Peyer's patch (tissue), 4 donors: ENCODE measurements around the gene CHST1. TPM values are rescaled to one million over a fixed set of nuclear protein-coding genes. Genes with fewer than 3 reads are reported as not detected.

Experiments used
- DNase-seq, 3 donors: peaks; one replicate each; pipeline ENCODE4 v3.0.0-alpha.2; 2017 to 2019
- H3K27ac ChIP-seq, 4 donors: fragments of 200-600 bp; sonication (generic); one replicate each; pipeline ENCODE4 v1.5.1; 2016 to 2019
- H3K27me3 ChIP-seq, 2 donors: fragments of 200-600 bp; sonication (generic); one replicate each; pipeline ENCODE4 v1.5.1; 2019
- H3K36me3 ChIP-seq, 3 donors: fragments of 200-600 bp; sonication (generic); one replicate each; pipeline ENCODE4 v1.5.1; 2016 to 2019
- H3K4me1 ChIP-seq, 4 donors: fragments of 200-600 bp; sonication (generic); one replicate each; pipeline ENCODE4 v1.5.1; 2016 to 2019
- H3K4me3 ChIP-seq, 4 donors: fragments of 200-600 bp; sonication (generic); 1 replicate in 3 of 4; 2 replicates in 1 of 4; pipeline ENCODE4 v1.5.1; 2016 to 2019; ENCODE audit warnings: mild to moderate bottlenecking in 1 of 4
- H3K9me3 ChIP-seq, 4 donors: fragments of 200-600 bp; sonication (generic); one replicate each; pipeline ENCODE4 v1.5.1; 2016 to 2019; ENCODE audit warnings: mild to moderate bottlenecking in 1 of 4
- CTCF ChIP-seq, 6 experiments: fragments of 450-650 bp in 4 of 6; fragments of 200-600 bp in 2 of 6; sonication (generic) in 1 of 6; IDR thresholded peaks; one replicate each; pipeline ENCODE4 v1.5.1; 2017 to 2019; ENCODE audit warnings: antibody characterized with exemption in 6 of 6, mild to moderate bottlenecking in 3 of 6, moderate library complexity in 1 of 6
- POLR2A ChIP-seq, 2 donors: fragments of 450-650 bp; IDR thresholded peaks; one replicate each; pipeline ENCODE4 v1.5.1; 2017; ENCODE audit warnings: antibody characterized with exemption in 2 of 2, mild to moderate bottlenecking in 2 of 2, moderate library complexity in 2 of 2
- total RNA-seq, 4 donors: library from RNA; depleted of rRNA; stranded (reverse); fragments of >200 nt; gene quantifications; one replicate each; pipeline ENCODE4 v1.1.0, GENCODE V29; 2016

Gene CHST1
- total RNA-seq, 4 donors from 2014 or later = 0.53 to 11.6 (median 1.4) TPM

GRCh38 chr11:45657496-45658260, 7.7 kb downstream of the CHST1 start:
- Histone ChIP-seq H3K4me3 (no peak overlapping the region), H3K27ac (peak overlapping the region in 2 of 4 donors; percentile 63 to 72), H3K4me1 (peaks cover 0 to 10% (median 0%) of the 10 kb centered on the region in 4 donors), H3K9me3 (no peaks in the 10 kb centered on the region), H3K27me3 (peaks cover 0 to 6% of the 10 kb centered on the region in 2 donors), H3K36me3 (no peaks in the 10 kb centered on the region)
- DNase-seq = no peak
- TF ChIP-seq CTCF (IDR thresholded peaks at IDR 0.05) = no peak

- TF ChIP-seq CTCF (IDR thresholded peaks at IDR 0.05) (no peak), POLR2A (IDR thresholded peaks at IDR 0.05) (no peak)
- Histone ChIP-seq H3K4me3 (no peak overlapping the region), H3K27me3 (no peaks in the 10 kb centered on the region)
Measured at GRCh38 chr11:45655831-45656230, 9.6 kb downstream of the CHST1 start.

GRCh38 chr11:45655347-45655756, 10.1 kb downstream of the CHST1 start:
- Histone ChIP-seq H3K36me3 (no peaks in the 10 kb centered on the region), H3K4me3 (no peak overlapping the region), H3K27ac (no peak overlapping the region), H3K4me1 (peaks cover 0 to 10% (median 0%) of the 10 kb centered on the region in 4 donors), H3K27me3 (no peaks in the 10 kb centered on the region), H3K9me3 (no peaks in the 10 kb centered on the region)
- TF ChIP-seq POLR2A (IDR thresholded peaks at IDR 0.05) = no peak
- TF ChIP-seq CTCF (IDR thresholded peaks at IDR 0.05) = peak; percentile 33 to 86 (median 72)
- DNase-seq = peak; percentile 31 to 82 (median 76)

More at GRCh38 chr11:45655831-45656230, 9.6 kb downstream of the CHST1 start:
- Histone ChIP-seq H3K9me3 (no peaks in the 10 kb centered on the region), H3K36me3 (no peaks in the 10 kb centered on the region), H3K4me1 (peaks cover 0 to 10% (median 0%) of the 10 kb centered on the region in 4 donors), H3K27ac (no peak overlapping the region)
- no peak for DNase-seq

GRCh38 chr11:45655012-45655283, 10.5 kb downstream of the CHST1 start:
- Histone ChIP-seq H3K27ac (no peak overlapping the region), H3K9me3 (no peaks in the 10 kb centered on the region), H3K27me3 (no peaks in the 10 kb centered on the region), H3K4me1 (peaks cover 0 to 10% (median 0%) of the 10 kb centered on the region in 4 donors), H3K4me3 (no peak overlapping the region), H3K36me3 (no peaks in the 10 kb centered on the region)
- no peak for DNase-seq
- TF ChIP-seq POLR2A (IDR thresholded peaks at IDR 0.05) (no peak), CTCF (IDR thresholded peaks at IDR 0.05) (no peak)

GRCh38 chr11:45654231-45655011, 11.0 kb downstream of the CHST1 start:
- no peaks in the 10 kb centered on the region for H3K27me3 ChIP-seq
- peak in 1 of 3 donors; percentile 36 for DNase-seq
- no peaks in the 10 kb centered on the region for H3K9me3 ChIP-seq
- TF ChIP-seq CTCF (IDR thresholded peaks at IDR 0.05) (no peak), POLR2A (IDR thresholded peaks at IDR 0.05) (no peak)
- no peaks in the 10 kb centered on the region for H3K36me3 ChIP-seq
- H3K4me1 ChIP-seq = peaks cover 0 to 10% (median 0%) of the 10 kb centered on the region in 4 donors
- no peak overlapping the region for H3K4me3 ChIP-seq
- H3K27ac ChIP-seq = no peak overlapping the region
